ENCODE measurements around the gene ANO9.
"Not testable (repeated sequence)": the region's sequence is repeated elsewhere in the genome, so short reads cannot be mapped to it uniquely, and the experiment has no call there.

ANO9 gene

DNA sequence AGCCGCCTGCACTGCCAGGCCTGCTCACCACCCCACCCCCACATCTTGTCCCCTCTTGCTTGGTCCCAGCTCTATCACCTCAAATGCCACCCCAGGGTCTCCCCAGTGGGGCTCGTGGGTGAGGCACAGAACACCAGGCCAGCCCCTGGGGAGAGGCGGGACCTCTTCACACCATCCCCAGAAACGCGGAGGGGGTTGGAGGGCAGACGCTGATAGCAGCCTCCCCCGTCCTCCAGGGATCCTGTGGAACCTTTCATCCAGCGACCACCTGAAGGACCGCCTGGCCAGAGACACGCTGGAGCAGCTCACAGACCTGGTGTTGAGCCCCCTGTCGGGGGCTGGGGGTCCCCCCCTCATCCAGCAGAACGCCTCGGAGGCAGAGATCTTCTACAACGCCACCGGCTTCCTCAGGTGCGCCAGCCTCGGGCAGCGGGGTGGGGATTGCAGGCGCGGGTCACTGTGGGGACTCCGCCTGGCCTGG lies 42.0 kb downstream of the ANO9 start:
- no peak for FAIRE-seq

GRCh38 chr11:398826-399225 lies 43.0 kb downstream of the ANO9 start:
- no peak for FAIRE-seq

- FAIRE-seq: no peak
Measured at GRCh38 chr11:396948-397548, 44.8 kb downstream of the ANO9 start.

GRCh38 chr11:396511-396947 lies 45.3 kb downstream of the ANO9 start:
- FAIRE-seq: no peak

- FAIRE-seq: no peak
Measured at GRCh38 chr11:395866-396265, 45.9 kb downstream of the ANO9 start.

DNA sequence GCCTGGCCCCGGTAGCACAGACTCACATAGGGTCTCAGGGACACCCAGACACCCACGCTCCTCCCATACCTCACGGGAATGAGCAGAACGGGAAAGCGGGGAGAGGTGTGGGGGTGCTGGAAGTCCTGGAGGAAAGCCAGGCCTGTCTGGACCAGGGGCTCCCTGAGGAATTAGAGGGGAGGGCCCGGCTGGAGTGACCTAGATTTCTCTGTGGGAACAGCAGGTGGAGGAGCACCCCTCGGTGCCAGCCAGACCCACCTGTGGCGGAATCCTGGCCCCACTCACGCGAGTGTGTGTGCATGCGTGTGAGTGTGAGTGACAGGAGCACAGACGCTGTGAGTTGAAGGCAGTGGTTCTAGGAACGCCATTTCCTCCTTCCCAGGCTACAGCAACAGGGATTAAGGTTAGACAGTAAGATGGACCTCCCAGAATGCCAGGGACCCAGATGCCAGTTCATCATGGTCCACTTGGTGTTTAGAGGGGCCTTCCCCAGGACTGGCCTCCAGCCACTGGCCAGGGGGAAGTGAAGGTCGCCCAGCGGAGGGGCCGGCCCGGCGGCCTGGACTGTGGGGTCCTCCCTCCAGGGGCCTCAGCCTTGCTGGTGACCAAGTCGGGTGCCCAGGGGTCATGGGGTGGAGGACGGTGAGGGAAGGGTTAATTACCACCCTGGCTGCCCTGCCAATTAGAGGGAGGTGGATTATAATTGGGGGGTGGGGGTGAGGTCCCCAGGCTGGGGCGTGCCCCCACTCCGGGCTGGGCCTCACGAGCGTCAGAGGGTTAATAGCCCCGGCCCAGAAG lies 46.8 kb downstream of the ANO9 start:
- no peak for FAIRE-seq

DNA sequence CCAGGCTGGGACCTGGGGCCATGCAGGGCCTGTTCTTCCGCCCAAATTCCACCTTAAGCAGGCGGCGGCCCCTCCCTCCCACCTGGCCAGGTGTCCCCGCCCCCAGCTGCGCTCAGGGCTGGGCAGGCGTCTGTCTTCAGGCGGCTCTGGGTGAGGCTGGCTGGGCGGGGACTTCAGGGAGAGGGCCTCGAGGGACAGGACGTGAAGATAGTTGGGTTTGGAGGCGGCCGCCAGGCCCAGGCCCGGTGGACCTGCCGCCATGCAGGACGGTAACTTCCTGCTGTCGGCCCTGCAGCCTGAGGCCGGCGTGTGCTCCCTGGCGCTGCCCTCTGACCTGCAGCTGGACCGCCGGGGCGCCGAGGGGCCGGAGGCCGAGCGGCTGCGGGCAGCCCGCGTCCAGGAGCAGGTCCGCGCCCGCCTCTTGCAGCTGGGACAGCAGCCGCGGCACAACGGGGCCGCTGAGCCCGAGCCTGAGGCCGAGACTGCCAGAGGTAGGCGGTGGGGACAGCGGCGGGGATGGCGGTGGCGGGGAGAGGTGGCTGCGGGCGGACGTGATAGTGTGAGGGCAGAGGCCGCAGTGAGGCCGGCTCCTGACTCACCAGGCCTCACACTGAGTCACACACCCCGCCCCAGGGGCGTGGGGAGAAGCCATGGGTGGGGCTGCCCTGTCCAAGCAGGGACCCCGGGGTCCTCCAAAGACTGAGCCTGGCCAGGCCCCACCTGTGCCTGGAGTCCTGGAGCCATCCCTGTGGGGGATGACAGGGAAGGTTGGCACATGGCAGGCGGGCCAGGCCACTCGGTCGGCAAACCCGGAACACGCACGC lies 47.6 kb downstream of the ANO9 start, which contains the start of gene PKP3:
PKP3 (plus strand) TSS at position 176 of the 824 bp plus-strand sequence; CDS start at position 260, 84 bp downstream.
- FAIRE-seq: no peak

- FAIRE-seq: no peak
Measured at GRCh38 chr11:393219-394033, 48.4 kb downstream of the ANO9 start.

GRCh38 chr11:392102-392777 lies 49.6 kb downstream of the ANO9 start:
- FAIRE-seq: no peak

- FAIRE-seq: no peak
Measured at GRCh38 chr11:391117-392017, 50.4 kb downstream of the ANO9 start.

DNA sequence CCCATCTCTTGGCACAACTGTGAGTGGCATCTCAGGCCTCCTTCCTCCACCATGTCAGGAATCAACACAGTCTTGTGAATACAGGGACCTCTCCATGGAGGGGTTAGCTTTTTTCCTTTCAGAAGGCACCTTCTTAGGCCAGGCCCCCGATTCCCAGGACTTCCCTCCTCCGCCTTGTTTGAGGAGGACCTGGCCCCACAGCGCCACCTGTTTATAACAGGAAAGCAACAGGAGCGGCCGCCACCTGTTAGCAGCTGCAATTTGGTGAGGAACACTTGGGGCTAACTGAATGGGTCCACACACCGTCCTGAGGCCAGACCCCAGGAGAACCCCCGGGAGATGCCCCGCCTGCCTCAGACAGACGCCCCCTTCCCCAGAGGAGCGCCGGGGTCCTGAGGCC lies 51.6 kb downstream of the ANO9 start:
- FAIRE-seq: no peak

- not testable (repeated sequence) for FAIRE-seq
Measured at GRCh38 chr11:389369-389768, 52.4 kb downstream of the ANO9 start.

DNA sequence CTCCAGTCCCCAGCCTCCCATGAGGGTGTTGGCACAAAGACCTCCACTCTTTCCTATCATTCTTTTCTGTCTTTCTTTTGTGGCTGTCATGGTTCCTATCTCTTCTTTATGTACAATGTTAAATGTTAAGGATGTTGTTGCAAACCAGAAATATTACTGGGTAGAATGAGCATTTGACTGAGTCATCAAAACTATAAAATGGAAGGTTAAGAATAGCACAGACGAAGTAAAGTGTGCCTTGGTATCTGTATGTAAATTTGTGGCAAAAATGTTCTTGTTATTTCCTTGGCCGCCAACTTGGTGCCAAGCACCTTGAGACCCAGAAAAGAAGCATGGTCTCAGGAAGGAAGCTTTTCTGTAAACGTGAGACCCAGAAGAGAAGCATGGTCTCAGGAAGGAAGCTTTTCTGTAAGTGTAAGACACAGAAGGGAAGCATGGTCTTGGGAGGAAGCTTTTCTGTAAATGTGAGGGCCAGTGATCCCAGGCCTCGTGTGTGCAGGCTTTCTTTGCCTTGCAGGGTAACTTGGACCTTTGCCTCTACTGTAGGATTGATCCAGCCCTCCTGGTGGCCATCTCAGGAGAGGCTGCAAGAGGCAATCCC lies 54.5 kb downstream of the ANO9 start:
- no peak for FAIRE-seq

- FAIRE-seq: no peak
Measured at GRCh38 chr11:386483-386882, 55.3 kb downstream of the ANO9 start.

DNA sequence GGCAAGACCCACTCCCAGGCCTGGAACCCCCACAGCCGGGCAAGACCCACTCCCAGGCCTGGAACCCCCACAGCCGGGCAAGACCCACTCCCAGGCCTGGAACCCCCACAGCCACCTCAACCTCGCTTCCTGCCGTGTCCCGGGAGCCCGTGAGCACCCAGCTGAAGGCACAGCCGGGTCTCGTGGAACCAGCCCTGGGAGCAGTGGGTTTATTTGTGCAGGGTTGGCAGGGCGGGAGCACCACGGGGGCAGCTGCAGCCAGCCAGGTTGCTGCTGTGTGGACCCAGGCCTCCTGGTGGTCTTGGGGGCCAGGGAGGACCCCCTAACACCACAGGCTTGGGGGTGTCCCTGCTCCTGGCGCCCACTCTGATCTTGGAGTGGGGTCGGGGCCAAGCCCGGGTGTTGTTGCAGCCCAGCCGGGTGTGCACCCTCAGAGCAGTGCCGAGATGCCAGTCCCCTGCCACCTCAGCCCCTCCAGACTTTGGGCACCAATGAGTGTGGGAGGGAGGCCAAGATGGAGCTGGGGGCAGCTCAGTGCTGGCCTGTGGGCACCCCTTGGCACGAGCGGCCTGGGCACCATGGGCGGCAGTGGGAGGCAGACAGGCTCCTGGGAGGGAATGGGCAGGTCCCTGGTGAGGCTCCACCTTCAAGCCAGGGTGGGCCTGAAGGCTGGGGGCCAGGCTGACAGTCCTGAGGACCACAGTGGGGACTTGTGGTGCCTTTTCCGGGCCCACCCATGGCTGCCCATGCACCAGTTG lies 56.0 kb downstream of the ANO9 start:
- FAIRE-seq: no peak

GRCh38 chr11:384511-384910 lies 57.3 kb downstream of the ANO9 start:
- FAIRE-seq: no peak

DNA sequence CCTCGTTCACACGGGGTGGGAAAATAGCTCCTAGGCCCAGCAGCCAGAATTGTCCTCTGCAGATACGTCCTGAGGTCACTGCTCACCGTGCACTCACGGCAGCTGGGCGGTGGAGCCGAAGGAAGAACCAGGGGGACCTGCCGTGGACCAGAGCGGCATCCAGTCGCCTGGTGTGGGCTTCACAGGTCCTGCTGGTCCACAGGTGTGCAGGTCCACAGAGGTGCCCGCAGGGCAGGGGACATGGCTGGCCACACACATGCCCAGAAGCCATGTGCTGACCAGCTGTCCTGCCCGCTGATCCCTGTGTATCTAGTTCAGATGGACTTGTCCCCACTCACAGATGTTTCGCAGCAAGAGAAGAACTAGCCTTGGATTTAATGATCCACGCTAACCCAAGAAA lies 58.4 kb downstream of the ANO9 start:
- FAIRE-seq: no peak

GRCh38 chr11:382081-382629 lies 59.7 kb downstream of the ANO9 start:
- no peak for FAIRE-seq

DNA sequence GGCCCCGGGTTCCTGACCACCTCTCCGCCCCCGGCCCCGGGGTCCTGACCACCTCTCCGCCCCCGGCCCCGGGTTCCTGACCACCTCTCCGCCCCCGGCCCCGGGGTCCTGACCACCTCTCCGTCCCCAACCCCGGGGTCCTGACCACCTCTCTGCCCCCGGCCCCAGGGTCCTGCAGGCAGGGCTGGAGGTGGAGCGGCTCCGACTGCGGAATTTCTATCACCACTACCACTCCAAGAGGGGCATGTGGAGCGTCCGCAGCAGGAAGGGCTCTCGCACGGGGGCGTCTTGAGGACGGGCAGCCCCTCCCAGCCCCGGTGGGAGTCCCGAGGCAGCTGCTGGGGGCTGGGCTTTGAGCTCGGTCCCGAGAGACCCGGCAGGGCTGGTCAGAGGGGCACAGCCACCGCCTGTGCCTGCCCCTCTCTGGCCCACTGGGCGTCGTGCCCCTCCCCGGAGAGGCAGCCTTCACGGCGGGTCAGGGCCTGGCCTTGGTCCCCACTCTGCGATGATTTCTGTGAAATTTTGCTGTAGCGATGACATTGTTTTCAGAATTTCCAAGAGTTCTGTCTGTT lies 60.2 kb downstream of the ANO9 start:
- no peak for FAIRE-seq

All from colon (tissue), 2 donors.